NCI-H526 treated with DMSO at 0.1 percent for 48 hours (cell line): Measurements from ENCODE around the gene VAV1.
A peak's percentile ranks its signal among the peaks of the same experiment; 100 is the strongest.
"Not testable (repeated sequence)": the region's sequence is repeated elsewhere in the genome, so short reads cannot be mapped to it uniquely, and the experiment has no call there.

Source experiments
- DNase-seq: peaks from one replicate; lab custom pipeline; 2025; lab: John Stamatoyannopoulos, UW

The VAV1 gene

DNA sequence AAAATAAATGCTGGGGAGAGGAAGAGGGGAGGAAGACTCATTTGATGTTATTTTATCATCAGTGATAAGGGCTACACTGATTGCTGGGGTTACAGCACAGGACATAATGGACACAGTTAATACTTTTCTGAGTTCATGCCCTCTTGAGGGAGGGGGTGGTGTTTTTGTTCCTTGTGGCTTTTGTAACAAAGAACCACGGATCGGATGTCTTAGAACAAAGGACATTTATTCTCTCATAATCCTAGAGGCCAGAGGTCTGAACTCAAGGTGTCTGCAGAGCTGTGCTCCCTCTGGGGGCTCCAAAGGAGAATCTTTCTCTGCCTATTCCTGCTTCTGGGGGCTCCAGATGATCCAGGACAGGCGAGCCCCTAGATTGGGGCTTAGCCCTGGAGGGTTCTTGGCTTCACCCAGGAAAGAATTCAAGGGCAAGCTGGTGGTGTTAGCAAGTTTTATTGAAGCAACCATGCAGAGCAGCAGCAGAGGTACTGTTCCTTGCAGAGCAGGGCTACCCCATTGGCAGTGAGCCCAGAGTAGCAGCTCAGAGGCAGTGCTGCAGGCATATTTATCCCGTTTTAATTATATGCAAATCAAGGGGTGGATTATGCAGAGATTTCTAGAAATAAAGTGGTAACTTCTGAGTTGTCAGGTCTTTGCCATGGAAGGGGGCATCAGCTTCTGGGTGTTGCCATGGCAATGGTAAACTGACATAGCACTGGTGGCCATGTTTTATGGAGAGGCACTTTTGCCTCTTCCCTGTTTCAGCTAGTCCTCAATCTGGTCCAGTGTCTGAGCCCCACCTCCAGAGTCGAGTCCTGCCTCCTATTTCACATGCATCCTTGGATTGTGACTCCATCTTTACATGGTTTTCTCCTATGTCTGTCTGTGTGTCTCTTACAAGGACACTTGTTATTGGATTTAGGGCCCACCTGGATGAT, 18.0 kb downstream of the VAV1 start:
- DNase-seq, result no peak

DNA sequence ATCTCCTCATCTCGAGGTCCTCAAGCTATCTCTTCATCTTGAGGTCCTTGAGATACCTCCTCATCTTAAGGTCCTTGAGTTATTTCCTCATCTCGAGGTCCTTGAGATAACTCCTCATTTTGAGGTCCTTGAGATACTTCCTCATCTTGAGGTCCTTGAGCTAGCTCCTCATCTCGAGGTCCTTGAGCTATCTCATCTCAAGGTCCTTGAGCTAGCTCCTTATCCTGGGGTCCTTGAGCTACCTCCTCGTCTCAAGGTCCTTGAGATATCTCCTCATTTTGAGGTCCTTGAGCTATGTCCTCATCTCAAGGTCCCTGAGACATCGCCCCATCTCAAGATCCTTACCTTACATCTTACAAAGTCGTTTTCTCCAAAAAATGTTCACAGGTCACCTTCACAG, 18.7 kb downstream of the VAV1 start:
- DNase-seq, result no peak

DNA sequence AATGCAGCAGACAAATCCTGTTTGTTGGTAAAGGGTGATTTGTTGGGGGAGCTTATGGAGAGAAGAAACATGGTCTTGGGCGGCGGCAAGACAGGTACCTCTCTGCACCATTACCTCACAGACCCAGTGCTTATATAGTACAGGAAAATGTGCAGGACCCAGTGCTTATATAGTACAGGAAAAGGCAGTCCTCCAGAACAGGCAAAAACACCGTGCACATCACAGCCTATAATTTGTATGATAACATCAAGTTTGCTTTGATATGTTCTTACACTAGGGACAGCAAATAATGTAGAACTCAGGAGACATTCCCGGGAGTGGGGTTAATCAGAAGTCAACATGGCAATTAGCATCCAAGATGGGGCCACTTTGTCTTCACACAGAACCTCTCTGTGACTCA, 20.9 kb downstream of the VAV1 start:
- DNase-seq, result no peak

DNA sequence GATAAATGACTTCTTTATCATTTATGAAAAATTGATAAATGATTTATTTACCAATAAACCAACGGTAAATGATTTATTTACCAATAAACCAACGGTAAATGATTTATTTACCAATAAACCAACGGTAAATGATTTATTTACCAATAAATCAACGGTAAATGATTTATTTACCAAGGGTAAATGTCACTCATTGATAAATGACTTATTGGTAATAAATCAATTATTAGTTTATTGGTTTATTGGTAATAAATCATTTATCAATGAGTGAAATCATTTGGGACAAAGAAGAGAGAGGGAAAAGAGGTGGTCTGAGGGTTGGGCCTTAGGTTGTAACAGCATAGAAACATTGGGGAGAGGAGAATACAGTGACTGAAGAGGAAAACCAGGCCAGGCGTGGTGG, 21.5 kb downstream of the VAV1 start:
- DNase-seq, result no peak

DNA sequence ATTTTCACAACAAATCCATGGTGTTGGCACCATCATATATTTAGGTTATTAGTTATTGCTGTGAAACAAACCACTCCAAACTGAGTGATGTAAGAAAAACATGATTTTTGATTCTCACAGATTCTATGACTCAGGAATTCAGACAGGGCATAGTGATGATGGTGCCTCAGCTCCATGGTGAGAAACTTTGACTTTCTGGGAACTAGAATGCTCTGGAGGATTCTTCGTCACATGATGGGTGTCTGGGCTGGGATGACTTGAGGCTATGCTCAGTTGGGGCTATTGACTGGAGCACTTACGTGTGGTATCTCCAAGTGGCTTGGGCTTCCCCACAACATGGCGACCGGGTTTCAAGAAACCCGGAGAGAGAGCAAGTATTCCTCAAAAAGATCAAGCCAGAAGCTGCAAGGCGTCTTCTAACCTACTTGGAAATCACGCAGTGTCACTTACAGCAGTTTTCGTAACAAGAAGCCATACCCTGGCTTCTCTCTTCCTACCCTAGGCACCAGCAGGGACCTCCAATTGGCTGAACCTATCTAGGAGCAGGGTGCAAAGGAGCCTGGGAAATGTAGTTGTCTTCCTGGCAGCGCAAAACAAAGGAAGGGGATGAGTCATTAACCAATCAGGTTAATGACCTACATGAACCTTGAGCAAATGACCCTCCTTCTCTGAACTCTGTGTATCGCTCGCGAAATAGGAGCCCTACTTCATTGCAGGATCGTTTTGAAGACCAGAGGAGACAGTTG, 22.4 kb downstream of the VAV1 start:
- DNase-seq, result no peak

DNA sequence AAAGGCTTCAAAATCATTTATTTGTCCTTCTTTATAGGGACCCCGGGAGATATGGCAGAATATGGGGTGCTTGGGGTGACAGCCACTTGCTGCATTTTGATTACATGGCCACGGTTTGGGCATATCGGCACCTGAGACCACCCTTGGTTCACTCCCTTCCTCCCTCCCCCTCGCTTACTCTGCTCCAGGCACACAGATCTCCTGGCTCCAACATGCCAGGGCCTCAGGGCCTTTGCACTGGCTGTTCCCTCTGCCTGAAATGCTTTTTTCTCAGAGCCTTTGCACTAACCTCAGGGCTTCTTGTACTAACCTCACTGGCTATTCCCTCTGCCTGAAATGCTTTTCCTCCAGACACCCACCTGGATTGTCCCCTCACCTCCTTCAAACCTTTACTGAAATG, 23.8 kb downstream of the VAV1 start:
- DNase-seq, result no peak

DNA sequence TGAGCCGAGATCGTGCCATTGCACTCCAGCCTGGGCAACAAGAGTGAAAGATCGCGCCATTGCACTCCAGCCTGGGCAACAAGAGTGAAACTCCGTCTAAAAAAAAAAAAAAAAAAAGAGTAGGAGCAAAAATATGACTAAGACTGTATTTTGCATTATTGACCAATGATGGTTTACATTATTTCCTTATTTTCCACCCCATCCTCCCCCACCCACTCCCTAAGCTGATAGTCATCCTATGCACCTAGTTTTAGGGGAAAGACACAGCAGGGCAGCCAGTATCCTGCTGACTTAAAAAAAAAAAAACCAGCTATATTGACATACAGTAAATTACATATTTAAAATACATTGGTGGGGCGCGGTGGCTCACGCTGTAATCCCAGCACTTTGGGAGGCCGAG, 25.1 kb downstream of the VAV1 start:
- no peak for DNase-seq

DNA sequence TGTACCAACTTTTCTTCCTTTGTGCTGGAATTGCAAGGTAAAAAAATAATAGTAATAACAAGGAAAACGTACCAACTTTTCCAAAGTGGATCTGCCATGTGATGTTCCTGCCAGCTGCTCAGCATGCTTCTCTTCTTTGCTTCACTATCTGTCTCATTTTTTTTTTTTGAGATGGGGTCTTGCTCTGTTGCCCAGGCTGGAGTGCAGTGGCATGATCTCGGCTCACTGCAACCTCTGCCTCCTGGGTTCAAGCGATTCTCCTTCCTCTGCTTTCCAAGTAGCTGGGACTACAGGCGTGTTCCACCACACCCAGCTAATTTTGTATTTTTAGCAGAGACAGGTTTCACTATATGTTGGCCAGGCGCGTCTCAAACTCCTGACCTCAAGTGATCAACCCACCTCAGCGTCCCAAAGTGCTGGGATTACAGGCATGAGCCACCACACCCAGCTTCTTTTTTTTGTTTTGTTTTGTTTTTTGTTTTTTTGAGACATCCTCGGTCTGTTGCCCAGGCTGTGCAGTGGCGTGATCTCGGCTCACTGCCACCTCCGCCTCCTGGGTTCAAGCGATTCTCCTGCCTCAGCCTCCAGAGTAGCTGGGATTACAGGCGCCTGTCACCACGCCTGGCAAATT, 27.8 kb downstream of the VAV1 start:
- DNase-seq, result not testable (repeated sequence)

DNA sequence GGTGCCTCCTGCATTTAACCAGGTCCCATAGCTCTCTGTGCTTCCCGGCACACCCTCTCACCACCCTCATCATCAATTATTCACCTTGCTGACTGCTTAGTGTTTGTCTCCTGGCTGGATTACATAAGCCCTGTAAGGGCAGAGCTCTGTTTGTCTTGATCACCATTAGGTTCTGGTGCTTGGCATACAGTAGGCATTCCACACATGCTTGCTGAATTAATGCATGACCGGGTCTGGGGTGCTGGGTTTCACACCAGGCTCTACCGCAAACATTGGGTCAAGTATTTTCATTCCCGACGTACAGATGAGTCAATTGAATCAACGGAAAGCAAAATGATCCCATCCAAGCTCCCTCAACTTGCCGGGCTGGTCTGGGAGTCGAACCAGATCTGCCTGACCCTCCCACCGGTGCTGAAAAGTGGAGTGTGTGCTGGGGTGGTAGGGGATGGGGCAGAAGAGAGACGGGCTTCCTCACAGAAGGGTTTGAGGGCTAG, 28.5 kb downstream of the VAV1 start:
- DNase-seq, result no peak

DNA sequence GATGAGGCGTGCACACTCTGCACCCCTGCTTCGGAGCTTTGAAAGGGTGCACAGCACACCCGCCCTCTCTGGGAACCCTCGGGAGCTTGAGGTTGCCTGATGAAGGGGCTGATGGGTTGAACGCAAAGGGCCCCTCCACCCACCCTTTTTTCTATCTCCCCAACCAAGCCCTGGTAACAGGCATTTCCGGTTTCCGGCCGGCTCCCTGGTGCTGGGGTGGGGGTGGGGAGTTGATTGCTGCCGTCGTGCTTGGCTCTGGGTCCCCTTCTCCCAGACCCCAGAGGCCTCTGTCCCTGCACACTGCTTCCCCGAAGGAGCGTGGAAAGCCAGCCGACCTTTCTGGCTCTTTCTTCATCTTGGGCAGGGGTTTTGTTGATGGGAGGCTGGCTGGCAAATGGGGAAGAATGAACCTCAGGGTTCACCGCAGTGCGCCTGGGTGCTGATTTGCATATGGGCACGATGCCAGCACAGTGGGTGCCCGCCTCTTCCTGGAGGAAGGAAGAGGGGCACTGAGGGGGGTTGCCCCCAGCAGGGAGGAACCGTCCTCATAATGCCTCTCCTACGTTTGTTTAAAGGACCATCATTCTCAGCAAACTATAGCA, 29.1 kb downstream of the VAV1 start:
- DNase-seq, result peak; percentile 32

DNA sequence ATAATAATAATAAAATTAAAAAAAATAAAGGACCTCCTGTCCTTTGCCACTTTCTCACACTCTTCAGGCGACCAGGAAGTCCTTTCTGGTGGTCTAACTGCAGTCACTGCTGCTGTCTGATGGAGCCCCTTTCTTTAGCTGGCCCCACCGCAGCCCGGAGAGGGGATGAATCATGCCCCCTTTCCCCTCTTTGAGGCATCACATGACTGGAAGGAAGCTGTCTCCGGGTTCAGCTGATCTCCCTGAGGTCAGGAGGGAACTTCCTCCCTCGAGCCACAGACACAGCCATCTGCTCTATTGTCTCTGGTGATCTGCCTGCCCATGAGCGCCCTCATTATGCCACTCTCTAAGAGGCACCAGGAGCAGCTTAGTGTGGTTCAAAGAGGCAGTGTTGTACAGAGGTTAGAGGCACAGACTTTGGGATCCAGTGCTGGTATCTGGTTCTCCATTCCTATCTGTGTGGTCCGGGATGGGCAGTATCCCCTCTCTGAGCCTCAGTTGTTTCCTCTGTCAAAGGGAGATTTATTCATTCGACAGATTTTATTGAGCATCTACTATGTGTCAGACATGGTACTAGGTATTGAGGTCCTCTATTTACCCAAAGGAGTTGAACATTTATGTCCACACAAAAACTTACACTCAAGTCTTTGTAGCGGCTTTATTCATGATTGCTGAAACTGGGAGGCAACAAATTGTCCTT, 30.0 kb downstream of the VAV1 start:
- no peak for DNase-seq

DNA sequence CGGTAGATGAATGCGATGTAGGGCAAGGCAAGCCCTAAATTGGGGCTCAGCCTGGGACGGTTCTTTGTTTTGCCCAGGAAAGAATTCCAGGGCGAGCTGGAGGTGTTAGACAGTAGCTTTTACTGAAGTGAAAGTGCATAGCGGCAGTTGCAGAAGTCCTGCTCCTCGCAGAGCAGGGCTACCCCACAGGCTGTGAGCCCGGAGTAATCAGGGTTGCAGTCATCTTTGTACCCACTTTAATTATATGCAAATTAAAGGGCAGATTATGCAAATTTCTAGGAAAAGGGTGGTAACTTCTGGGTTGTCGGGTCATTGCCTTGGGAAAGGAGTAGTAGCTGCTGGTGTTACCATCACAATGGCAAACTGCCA, 30.5 kb downstream of the VAV1 start:
- no peak for DNase-seq

DNA sequence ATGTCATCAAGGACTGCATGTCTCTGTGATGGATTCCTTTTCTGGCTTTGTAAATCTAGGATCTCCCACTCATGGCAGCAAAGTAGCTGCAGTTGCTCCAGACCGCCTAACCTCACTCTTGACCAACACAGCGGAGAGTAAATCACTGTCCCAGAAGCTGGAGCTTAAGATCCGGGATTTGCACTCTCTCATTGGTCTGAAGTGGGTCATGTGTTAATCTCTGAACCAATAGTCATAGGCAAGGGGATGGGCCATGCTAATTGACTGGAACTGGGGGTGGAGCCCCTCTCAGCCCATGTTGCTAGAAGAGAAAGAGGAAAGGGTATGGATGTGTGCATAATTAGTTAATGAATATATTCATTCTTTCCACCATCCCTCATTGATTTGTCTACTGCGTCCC, 34.0 kb downstream of the VAV1 start:
- DNase-seq, result no peak

DNA sequence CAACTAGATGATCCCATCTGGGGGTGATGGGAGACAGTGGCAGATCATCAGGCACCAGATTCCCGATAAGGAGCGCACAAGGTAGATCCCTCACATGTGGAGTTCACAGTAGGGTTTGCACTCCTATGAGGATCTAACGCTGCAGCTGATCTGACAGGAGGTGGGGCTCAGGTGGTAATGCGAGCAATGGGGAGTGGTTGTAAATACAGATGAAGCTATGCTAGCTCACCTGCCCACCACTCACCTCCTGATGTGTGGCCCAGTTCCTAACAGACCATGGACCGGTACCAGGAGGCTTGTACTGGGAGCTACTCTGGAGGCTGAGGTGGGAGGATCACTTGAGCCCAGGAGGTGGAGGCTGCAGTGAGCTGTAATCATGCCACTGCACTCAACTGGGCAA, 34.8 kb downstream of the VAV1 start:
- DNase-seq, result no peak

DNA sequence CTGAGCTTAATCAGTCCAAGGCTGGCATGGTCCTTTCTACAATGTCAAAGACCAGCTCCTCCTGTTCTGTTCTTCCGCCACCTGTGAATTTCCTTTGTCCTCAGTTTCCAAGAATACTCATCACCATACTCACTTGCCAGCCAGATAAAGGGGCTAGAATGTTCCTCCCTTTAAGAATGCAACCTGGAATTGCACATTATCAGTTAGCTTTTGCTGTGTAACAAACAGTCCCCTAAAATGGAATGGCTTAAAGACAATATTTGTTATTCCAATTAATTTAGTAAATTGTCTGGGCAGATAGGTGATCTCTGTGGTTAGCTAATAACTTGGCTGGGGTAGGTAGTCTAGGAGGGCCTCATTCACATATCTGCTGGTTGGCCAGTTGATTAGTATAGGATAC, 36.0 kb downstream of the VAV1 start:
- no peak for DNase-seq

DNA sequence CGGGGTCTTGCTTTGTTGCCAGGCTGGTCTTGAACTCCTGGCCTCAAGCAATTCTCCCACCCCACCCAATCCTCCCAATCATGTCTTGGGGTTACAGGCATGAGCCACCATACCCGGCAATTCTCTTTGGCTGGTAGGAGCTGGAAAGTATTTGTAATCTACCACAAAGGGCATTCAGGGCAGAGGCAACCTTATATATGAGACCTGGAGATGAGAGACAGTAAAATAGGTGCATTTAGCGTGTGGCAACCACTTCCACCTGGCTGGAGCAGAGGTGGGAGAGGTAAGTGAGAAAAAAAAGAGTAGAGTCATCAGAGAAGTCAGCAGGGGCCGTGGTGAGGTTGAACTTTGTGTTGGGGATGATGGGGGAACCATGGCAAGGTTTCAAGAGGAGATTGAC, 36.8 kb downstream of the VAV1 start:
- DNase-seq, result no peak

DNA sequence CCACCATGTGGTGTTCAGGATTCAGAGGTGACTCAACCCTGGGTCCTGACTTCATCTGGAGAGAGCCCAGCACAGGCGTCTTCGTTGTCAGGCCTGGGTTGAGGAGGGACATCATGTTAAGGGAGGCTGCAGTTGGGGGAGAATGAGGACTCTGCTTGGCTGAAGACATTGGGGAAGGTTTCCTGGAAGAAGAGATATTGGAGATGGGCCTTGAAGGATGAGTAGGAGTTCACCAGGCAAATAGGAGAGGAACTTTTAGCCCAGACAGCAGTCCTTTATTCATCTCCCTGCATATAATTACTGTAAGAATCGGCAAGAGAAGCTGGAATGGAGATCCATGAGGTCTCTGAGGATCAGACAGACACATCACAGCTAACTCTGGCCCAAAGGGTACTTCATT, 38.9 kb downstream of the VAV1 start:
- no peak for DNase-seq

DNA sequence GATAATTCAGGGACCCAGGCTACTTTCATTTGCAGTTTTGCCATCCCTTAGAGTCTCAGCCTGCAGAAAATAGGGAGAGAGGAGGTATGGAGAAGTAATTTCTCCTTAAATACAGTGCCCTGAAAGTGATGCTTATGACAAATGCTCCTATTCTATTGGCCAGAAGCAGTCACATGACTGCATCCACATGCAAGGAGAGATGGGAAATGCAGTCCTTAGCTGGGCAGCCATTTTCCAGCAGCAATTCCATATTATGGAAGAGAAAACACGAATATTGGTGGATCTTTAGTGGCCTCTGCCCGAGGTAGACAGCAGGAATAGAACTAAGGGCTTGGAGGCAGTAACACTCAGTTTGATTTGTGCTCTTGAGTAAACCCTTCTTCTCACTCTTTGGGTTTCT, 39.4 kb downstream of the VAV1 start:
- no peak for DNase-seq

DNA sequence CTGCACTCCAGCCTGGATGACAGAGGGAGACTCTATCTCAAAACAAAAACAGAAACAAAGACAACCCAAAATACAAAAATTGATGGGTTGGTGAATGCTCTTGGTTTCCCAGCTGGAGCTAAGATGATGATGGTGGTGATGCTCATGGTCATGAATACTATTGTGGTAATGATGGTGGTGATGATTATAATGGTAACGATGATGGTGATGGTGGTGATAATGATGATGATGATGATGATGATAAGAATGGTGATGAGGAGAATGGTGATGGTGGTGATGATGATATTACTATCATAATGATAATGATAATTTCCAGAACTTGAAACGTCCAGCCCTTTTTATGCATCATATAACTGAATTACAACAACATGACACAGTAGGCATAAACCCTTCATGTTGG, 40.1 kb downstream of the VAV1 start:
- no peak for DNase-seq

DNA sequence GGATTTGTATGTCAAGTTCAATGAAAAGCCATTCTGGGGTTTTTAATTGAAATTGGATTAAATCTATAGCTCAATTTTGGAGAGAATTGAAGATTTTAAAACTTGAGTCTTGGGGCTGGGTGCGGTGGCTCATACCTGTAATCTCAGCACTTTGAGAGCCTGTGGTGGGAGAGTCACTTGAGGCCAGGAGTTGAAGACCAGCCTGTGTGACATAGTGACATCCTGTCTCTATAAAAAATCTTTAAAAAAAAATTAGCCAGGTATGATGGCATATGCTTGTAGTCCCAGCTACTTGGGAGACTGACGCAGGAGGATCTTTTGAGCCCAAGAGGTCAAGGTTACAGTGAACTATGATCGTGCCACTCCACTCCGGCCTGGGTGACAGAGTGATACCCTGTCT, 41.2 kb downstream of the VAV1 start:
- no peak for DNase-seq

DNA sequence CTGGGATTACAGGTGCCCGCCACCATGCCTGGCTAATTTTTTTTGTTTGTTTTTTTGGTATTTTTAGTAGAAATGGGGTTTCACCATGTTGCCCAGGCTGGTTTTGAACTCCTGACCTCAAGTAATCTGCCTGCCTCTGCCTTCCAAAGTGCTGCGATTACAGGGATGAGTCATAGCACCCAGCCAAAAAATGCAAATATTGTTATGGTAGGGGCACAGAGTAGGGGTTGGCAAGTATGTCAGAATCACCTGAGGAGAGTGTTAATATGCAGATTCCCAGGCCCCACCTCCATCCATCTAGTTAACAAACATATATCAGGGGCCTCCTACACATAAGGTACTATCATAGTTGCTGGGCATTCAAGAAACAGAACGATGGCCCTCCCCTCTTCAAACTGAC, 44.7 kb downstream of the VAV1 start:
- no peak for DNase-seq

DNA sequence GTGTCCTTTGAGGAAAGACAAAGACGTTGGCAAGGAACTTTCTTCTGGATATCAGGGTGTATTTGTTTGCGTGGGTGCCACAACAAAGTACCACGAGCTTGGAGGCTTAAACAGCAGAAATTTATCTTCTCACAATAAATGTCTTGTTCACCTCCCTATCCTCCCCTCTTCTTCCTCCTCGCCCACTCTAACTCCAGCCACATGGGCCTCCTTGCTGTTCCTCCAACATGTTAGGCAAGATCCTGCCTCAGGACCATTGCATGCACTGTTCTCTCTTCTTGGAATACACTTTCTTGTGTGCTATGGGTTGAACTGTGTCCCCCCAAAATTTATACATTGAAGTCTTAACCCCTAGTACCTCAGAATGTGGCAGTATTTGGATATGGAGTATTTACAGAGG, 45.7 kb downstream of the VAV1 start:
- DNase-seq, result no peak
